Inflammatory macrophage (primary cell): Measurements from ENCODE around the gene C2CD5.
A peak's percentile ranks its signal among the peaks of the same experiment; 100 is the strongest.
"Not testable (repeated sequence)": the region's sequence is repeated elsewhere in the genome, so short reads cannot be mapped to it uniquely, and the experiment has no call there.

Source experiments
- DNase-seq, 2 donors: peaks; one replicate each; pipeline ENCODE4 v3.0.0-alpha.2; 2020 to 2022
- total RNA-seq, 18 experiments: gene quantifications; one replicate each; lab custom pipeline; 2026; ENCODE audit warnings: mixed read lengths in 6 of 18, inconsistent platforms in 2 of 18; lab: John Stamatoyannopoulos, UW

Gene C2CD5, protein sequence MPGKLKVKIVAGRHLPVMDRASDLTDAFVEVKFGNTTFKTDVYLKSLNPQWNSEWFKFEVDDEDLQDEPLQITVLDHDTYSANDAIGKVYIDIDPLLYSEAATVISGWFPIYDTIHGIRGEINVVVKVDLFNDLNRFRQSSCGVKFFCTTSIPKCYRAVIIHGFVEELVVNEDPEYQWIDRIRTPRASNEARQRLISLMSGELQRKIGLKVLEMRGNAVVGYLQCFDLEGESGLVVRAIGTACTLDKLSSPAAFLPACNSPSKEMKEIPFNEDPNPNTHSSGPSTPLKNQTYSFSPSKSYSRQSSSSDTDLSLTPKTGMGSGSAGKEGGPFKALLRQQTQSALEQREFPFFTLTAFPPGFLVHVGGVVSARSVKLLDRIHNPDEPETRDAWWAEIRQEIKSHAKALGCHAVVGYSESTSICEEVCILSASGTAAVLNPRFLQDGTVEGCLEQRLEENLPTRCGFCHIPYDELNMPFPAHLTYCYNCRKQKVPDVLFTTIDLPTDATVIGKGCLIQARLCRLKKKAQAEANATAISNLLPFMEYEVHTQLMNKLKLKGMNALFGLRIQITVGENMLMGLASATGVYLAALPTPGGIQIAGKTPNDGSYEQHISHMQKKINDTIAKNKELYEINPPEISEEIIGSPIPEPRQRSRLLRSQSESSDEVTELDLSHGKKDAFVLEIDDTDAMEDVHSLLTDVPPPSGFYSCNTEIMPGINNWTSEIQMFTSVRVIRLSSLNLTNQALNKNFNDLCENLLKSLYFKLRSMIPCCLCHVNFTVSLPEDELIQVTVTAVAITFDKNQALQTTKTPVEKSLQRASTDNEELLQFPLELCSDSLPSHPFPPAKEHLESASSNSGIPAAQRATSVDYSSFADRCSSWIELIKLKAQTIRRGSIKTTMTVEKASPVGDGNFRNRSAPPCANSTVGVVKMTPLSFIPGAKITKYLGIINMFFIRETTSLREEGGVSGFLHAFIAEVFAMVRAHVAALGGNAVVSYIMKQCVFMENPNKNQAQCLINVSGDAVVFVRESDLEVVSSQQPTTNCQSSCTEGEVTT
- total RNA-seq = 13.7 to 113 (median 52.1) reads per million in 18 experiments

DNA sequence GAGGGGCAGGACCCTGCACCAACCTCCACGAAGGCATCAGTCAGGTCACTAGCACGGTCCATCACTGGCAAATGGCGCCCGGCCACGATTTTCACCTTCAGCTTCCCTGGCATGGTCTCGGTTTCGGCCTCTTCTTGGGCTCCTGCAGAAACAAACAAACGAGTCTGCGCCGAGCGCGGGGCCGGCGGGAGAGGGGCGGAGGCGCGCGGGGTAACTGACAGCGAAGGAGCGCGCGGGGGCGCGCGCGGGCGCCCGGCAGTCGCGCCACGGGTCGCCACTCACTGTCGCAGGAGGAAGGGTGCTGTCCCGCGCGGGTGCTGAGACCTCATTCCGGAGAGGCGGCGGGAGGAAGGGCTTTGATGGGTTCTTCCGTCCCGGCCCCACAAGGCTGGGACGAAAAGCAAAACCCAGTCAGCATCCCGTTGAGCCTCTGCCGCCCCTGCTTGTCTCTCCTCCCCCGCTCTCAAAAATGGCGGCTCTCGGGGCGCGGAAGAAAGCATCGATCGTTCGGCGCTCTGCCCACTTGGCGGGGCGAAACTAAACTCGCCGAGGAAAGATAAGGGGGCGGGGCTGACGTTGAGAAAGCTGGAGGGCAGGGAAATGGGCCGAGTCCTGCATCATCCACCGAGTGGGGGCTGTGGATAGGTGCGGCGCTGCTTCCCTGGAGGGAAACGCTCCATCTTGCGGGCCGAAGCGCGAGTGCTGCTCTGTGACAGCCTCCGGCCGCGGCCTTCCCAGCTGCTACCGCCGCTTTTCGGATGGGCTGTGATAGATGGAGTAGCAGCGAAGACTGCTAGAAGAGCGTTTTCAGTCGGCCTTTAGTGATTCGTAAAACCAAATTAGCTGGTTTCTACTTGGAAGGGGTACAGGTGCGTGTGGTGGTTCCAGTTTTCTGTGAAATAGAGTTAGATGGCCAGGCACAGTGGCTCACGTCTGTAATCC lies at the start of gene C2CD5:
Gene C2CD5 (minus strand): TSS at position 505 of the 942 bp plus-strand sequence. CDS start 392 bp downstream, at position 113.
- DNase-seq = peak; percentile 96 to 97

DNA sequence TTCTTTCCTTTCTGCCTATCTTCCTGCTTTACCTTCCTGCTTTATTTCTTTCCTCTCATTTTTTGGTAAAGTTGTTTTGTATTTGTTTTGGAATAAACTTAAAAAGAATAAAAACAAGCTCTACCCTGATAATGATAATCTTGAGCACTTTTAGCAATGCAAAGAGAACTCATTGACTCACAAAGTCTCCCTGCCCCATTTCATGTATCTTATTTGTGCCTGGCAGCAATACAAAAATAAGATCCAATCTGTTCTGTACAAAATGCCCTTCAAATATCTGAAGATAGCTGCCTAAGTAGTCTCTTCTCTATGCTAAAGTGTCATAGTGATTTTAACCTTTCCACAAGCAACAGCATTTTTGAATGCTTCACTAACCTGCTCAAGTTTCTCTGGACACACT lies 49.5 kb upstream of the C2CD5 start:
- no peak for DNase-seq

DNA sequence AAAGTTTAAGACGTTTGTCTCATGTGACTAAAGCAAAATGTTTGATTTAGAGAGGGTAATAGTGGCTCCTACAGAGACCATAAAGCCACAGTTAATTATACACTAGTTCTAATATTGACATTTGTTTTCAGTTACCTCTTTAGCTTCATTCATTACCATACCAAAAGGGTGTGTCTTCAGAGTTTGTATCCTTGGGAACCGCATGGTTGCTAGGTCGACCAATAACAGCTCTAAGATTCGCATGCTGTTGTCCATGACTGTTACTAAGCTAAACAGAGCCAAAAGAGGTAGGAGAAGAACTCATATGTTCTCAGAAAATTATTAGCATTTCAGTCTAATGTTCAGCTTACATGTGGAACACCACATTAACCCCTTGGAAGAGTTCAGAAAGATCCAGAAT lies 44.5 kb upstream of the C2CD5 start:
- no peak for DNase-seq

DNA sequence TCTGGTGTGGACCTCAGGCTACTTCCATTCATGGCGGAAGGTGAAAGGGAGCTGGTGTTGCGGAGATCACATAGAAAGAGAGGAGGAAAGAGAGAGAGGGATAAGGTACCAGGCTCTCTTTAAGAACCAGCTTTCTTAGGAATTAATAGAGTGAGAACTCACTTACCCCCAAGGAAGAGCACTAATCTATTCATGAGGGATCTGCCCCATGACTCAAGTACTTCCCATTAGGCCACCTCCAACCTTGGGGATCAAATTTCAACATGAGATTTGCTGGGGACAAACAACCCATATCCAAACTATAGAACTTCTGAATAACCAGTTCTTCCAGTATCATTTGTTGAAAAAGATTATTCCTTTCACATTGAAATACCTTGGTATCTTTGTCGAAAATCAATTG lies 34.0 kb upstream of the C2CD5 start:
- no peak for DNase-seq

DNA sequence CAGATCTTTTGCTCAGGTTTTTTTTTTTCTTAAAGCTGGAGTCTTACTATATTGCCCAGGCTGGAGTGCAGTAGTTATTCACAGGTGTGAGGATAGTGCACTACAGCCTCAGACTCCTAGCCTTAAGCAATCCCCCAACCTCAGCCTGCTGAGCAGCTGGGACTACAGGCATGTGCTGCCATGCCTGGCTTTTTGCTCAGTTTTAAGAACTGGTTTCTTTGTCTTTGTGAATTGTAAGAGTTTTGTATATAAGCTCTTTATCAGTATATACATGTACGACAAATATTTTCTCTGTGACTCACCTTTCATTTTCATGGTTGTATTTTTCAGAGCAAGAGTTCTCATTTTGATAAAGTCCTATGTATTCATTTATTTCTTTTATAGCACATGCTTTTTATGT lies 33.3 kb upstream of the C2CD5 start:
- DNase-seq = no peak

DNA sequence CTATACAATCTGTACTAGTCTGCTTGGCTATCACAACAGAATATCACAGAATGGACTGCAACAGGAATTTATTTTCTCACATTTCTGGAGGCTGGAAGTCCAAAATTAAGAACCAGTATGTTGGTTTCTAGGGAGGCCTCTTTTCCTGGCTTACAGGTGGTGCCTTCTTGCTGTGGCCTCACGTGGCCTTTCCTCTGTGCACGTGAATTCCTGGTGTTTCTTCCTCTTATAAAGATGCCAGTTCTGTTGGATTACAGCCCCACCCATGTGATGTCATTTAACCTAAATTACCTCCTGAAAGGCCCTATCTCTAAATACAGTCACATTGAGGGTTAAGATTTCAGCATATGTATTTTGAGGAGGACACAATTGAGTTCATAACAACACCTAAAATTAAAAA lies 32.1 kb upstream of the C2CD5 start:
- no peak for DNase-seq

DNA sequence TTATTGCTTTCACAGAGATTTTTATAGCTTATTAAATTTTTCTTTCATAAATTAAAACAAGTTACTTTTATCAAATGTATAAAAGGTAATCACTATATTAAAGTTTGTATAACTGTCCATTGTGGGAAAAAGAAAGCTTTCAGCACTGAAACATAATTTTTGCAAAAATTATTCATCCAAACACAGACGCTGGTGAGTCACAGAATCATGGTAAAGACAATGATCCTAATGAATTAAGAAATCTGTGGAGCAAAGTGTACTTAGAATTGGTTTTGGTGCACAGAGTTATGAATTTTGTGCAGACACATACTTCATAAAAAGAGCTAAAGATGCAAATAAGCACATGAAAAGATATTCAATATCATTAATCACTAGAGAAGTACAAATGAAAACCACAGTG lies 31.7 kb upstream of the C2CD5 start:
- DNase-seq = no peak

DNA sequence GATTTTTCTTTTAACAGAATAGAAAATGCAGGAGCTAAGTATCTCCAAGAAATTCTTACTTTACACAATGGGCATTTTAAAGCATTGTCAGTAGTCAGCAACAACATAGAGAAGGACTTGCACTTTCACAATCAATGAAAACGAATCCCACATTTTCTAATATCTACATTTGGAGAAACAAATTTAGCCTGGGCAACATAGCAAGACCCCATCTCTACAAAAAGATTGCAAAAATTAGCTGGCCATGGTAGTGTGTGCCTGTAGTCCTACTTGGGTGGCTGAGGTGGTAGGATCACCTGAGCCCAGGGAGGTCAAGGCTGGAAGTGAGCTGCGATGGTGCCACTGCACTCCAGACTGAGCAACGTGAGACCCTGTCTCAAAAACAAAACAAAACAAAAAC lies 30.6 kb upstream of the C2CD5 start:
- no peak for DNase-seq

DNA sequence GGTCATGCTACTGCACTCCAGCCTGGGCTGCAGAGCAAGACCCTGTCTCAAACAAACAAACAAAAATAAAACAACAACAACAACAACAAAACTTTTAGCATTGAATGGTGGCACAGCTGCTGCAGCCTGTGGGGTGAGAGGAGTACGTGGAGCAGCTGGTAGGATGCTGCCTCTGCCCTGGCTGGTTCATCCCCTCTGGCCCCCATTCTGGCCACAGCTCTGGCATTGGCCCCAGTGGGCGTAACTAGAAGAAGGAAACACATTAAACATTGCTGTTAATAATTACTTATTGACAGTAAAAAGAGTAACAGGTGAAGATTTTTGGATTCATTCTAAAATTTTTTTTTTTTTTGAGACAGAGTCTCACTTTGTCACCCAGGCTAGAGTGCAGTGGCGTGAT lies 28.8 kb upstream of the C2CD5 start:
- DNase-seq = no peak

DNA sequence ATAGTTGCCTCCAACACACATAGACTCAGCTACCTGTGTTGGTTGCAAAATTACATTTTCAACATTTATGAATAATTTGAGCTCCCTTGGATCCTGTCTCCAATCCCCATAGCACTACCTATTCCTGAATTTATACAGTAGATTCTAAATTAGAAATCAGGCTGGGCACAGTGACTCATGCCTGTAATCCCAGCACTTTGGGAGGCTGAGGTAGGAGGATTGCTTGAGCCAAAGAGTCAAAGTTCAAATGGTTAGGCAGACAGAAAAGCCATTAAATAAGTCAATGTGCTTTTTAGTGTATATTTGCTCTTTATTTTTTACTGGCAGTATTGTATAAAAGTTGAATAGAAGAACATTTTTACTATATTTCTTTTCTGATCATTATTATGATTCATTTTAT lies 24.9 kb upstream of the C2CD5 start:
- DNase-seq = no peak

DNA sequence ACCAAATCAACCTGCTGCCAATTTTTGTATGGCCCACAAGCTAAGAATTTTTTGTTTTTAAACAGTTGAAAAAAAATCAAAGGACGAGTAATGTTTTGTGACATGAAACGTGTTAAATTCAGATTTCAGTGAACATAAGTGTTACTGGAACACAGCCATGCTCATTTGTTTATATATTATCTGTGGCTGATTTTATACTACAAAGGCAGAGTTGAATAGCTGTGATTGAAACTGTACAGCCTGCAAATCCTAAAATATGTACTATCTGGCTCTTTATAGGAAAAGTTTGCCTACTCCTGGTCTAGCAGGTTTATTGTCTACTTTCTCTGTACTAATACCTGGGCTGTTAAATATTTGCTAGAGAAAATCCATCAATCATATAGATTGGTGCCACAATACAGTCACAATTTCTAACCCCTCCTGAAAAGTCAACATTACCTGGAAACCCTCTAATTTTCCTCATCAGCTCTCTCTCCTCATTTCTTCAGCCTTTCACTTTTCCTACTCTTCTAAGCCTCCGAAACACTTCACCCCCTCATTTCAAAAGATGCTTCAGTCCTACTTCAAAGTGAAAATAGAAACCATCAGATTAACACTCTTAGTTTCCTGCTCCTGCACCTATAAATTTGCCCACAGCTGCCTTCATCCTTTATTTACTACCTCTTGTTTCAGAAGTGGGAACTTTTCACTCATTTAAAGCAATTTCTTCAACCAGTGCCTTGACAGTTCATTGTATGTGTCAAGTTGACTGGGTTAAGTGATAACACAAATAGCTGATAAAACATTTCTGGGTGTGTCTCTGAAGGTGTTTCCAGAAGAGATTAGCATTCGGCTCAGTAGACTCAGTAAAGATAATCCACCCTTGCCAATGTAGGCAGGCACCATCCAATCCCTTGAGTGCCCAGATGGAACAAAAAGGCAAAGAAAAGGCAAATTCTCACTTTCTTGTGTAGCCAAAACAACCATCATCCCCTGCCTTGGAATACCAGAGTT lies 18.0 kb upstream of the C2CD5 start:
- DNase-seq = no peak

DNA sequence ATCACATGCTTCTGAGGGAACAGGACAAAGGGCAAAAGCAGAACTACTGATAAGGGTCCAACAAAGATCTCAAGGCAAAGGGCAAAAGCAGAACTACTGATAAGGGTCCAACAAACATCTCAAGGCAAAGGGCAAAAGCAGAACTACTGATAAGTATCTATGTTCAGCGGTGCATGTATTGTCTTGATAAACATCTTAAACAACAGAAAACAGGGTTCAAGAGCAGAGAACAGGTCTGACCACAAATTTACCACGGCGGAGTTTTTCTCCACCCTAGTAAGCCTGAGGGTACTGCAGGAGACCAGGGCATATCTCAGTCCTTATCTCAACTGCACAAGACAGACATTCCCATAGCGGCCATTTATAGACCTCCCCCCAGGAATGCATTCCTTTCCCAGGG lies 10.4 kb upstream of the C2CD5 start:
- not testable (repeated sequence) for DNase-seq

DNA sequence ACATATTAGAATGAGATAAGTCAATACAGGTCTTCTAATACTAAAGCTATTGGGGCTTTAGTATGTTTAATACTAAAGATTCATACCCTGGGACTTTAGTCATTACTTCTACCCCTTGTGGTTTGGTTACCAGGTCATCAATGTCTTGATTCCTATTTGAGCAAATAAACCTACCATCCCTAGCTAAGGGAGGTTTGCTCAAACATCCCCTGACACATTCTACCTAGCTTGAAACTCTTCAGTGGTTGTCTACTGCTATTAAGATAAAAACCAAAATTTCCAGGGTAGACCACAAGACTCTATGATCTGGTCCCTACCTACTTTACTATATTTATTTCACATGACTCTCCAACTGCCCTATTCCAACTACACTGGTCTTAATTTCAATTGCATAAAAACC lies 7.3 kb upstream of the C2CD5 start:
- DNase-seq = no peak

DNA sequence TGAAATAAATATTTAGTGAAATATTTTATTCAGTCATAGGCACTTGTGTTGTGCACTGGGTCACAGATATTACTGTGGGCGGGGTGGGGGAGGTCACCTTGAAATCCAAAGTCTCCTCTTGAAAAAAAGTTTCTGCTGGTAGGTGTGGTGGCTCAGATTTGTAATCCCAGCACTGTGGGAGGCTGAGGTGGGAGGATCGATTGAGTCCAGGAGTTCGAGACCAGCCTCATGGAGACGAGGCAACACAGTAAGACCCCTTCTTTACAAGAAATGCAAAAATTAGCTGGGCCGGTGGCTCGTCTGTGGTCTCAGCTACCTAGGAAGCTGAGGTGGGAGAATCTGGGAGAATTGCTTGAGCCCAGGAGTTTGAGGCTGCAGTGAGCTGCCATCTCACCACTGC lies 913 bp upstream of the C2CD5 start:
- no peak for DNase-seq

DNA sequence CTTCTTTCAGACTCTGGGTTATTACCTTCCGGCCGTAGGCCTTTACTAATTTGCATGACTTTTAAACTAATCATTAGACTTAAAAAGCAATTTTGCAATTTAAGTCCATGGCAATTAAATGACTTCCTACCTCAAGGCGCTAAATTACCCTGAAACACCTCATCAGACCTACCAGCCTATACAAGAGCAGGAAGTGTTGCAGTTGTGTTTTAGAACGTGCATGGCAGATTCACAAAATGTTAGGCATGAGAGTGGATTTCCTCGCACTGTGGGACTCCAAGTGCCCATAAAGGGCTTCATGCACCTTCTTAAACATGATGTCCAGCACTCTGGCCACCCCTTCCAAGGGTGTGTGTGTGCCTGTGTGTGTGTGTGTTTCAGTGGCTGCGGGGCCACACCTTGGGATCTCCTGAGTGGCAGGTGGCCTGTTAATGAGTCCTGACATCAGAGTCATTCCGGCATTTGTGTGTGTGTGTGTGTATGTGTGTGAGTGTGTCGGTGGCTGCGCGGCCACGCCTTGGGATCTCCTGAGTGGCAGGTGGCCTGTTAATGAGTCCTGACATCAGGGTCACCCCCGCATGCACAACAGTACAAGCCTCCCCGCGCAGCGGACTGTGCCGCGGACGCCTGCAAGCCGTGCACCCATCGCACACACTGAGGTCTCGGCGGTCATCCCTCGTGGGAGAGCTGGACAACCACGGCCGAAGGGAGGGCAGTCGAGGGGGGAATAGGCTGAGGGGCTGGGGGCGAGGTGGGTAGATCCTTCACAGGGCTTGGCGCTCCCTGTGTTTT lies 900 bp downstream of the C2CD5 start:
- peak; percentile 45 to 70 for DNase-seq

DNA sequence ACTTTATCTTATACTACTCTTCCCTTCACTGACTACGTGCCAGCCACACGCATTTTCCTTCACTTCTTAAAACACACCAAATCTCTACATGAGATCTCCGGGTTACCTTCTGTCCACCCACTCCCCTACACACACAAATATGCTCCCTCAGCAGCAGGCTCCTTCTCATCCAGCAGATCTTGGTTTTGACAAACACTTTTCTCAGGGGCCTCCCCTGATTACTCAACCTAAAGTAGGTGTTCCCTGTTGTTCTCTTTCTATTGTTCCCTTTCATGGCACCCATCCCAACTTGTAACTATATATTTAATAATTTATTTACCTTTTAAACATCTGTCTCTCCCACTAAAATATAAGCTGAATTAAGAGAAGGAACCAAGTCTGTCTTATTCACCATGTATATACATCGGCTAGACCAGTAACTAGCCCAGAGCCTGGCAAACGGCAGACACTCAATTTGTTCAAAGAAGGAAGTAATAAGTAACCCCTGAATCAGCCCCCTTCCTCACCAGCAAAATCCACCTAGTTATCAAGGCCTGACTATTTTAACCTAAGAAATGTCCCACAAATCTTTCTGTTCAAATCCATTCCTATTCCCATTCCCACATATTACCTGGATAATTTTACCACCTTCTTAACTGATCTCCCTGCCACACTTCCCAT lies 2.7 kb downstream of the C2CD5 start:
- peak; percentile 19 to 41 for DNase-seq

DNA sequence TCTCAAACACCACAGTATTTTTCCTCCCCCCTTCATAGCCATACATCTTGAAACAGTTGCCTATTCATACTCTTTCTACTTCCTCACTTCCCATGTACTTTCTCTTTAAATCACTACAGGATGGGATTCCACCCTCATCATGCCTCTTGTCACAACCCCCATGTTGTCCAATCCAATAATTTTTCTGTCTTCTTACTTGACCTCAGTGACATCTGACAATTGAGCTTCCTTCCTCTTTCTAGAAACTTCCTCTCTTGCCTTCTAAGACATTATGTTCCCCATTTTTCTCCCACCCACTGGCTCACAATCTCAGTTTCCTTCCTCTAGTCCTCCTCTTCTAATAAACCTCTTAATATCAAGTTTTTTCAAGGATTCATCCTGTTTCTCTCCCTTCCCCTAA lies 5.3 kb downstream of the C2CD5 start:
- peak; percentile 92 to 98 for DNase-seq

DNA sequence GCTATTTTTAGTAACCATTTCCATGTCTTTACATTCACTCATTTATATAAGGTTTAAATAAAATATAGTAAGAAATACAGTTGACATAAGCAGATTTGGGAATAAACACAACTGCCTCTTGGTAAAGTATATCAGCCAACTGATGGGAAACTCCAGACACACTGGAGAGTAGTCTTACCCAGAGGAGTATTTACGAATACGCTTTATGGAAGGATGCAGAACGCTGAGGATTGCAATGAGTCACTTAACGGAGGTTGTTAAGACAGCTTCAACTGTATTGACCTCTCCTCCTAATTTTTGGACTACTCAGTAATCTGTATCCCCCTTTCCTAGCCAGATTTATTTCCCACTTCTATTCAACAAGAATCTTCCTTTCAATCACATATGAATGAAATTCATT lies 6.0 kb downstream of the C2CD5 start:
- DNase-seq = peak; percentile 38 to 45

DNA sequence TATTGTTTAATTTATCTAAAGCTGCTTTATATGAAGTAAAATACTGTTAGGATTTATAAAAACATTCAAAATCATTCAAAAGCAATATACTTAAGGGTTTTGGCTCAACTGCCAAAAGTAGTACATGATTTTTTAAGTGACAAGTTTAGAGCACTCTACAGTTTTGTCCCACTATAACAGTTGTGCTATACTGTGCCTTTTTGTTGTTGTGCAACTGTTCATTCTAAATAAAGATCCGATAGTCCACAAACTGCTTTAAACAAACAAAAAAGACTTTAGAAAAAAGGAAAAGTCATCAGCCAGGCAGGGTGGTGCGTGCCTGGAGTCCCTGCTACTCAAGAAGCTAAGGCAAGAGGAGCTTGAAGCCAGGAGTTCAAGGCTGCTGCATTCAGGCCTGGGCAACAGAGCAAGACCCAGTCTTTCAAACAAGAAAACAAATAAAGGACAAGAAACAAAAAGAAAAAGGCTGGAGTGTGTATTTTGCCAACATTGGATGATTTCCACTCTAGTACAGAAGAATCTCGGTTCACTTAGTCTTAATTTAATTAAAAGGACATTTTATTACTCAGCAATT lies 7.3 kb downstream of the C2CD5 start:
- DNase-seq = no peak
